Stimulated activated CD8-positive, alpha-beta memory T cell treated with anti-CD3 and anti-CD28 coated beads, Interleukin-4, amount 100 ng/mL, for 1 hour (primary cell): ENCODE results near the gene DNAJC22.
"Not testable (repeated sequence)": the region's sequence is repeated elsewhere in the genome, so short reads cannot be mapped to it uniquely, and the experiment has no call there.

Source experiments
- DNase-seq, 2 donors: peaks; one replicate each; pipeline ENCODE4 v3.0.0-alpha.2; 2020; ENCODE audit warnings: low read depth in 2 of 2, low spot score in 1 of 2

The DNAJC22 gene

DNA sequence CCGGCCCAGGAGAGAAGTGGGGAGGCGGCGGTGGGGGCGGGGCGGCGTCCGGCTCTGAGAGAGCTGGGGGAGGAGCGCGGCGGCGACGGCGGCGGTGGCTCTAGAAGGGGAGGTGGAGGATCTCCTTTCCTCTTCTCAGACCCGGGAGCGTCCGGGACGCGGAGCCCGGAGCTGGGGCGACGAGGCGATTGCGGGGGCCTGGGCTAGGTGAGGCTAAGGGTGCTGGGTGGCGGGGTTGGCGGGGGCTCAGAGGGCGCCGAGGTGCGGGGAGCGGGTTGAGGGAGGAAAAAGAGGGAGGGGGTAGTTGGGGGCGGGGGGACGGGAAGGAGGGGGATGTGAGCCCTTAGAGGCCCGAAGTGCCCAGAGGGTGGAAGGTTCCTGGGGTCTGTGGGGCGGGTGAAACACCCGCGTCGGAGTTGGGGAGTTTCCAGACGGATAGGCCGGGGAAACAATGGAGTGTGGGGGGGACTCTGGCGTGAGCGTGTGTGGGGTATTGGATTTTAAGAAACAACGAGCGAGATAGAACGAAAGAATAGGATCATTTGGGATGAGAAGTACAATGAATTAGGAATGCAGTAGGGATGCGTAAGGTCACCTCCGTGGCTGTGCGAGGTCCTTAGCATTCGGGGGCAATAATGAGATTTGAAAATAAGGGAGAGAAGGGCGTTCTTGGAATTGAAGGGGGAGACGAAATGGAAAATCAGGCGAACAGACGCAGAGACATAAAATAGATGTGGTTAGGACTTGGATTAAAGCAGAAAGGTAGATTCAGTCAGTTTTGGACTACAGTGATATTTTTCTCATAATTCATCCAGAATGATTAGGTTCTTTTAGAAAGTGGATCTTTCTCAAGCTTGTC lies 20.9 kb downstream of the DNAJC22 start, which contains the start of gene SPATS2:
Gene SPATS2, plus strand, starts transcription at position 82 of the 859 bp plus-strand sequence. CDS start 93,551 bp downstream, outside the sequence.
- no peak for DNase-seq

DNA sequence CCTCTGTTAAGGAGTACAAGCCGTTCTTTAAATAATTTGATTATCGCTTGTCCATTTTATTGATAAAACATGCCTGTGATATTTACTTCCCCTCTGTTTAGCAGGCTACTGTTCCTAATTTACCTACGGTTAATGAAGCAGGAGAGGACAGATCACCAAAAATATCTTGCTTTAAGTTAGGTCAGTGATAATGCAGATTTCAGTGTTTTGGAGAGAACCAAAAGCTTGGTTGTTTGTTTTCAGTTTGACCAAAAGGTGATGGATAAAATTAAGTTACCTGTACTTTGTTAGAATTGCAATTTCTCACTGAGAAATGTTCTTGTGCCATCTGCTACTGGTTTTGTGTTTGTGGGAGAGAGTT lies 21.5 kb downstream of the DNAJC22 start:
- DNase-seq = no peak

DNA sequence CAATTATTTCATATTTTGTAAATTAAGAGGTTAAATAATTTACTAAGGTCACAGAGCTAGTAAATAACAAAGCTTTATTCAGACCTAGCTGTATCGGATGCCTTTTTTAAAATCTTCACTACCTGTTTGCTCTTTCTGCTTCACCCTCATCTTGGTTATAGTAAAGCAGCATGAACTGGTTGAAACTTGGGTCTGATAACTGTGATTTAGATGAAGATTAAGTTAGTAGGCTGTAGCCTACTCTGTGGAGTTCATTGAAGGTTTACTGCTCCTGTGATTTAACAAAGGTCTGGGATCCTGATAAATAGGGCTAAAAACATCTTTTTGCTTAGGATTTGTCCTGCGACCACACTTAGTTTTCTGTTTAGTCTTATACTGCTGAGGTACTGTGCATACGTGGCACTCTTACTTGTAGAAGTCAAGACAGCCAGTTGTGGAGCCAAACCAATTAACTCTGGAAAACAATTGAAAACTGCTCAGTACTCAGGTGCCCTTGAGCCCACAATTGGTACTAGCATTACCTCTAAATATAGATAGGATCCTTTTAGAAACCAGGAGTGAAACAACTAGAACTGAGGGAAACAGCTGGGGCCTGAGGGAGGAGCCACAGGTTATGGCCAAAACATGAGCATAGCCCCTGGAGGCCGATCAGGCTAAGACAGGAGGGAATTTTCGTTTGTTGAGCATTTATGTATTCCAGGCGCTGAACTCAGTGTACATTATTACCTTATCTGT lies 22.9 kb downstream of the DNAJC22 start:
- no peak for DNase-seq

DNA sequence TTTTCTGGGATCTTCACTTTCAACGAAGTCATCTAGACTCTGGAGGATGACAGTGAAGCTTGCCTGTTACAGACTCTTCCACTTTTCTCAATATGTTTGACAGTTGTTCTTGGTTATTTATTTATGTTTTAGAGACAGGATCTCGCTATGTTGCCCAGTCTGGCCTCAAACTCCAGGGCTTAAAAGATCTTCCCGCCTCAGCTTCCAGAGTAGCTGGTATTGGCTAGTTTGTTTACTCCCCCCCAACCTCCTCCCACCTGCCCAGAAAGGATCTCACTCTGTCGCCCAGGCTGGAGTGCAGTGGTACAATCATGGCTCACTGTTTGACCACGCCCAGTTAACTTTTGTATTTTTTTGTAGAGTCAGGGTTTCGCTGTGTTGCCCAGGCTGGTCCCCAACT lies 23.9 kb downstream of the DNAJC22 start:
- no peak for DNase-seq

DNA sequence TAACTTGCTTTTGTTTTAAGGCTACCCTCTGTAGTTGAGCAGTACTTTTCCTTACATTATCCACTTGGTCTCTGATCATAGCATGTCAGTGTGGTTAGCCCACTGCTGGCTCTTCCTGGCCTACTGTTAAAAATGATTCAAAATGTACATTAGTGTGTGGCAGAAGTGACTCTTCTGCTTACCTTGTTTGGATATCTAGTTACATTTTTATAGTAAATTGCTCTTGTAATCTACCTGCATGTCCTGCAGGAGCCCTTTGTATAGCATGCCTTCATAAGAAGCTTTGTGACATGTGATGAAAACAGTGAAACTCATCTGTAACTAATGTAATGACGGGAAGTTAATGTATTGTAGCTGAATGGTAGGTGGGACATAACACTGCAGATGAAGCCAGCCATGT lies 28.7 kb downstream of the DNAJC22 start:
- DNase-seq = no peak

DNA sequence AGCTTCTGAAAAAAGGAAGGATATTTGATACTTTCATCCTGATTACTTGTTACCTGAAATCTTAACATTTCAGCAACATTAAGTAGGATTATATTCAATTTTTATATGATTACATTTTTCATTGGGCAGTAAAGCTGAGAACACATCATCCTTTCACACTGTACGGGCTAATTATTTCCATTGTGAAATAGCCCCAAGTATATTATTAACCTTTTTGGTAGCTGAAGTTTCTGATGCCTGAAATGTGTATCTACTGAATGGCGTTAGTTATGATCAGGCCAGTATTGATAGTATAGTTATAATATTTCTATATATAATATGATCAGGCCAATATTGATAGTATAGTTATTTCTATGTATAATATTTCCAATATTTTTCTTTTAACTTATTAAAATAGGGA lies 30.7 kb downstream of the DNAJC22 start:
- no peak for DNase-seq

DNA sequence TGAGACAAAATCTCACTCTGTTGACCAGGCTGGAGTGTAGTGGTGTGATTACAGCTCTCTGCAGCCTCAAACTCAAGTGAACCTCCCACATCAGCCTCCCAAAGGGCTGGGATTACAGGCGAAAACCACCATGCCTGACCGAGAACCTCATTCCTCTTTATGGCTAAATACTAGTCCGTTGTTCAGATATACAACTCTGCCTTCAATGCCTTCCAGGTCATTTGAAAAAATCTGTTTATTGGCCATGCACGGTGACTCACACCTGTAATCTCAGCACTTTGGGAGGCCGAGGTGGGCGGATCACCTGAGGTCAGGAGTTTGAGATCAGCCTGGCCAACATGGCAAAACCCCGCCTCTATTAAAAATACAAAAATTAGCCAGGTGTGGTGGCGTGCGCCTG lies 33.5 kb downstream of the DNAJC22 start:
- DNase-seq = not testable (repeated sequence)

DNA sequence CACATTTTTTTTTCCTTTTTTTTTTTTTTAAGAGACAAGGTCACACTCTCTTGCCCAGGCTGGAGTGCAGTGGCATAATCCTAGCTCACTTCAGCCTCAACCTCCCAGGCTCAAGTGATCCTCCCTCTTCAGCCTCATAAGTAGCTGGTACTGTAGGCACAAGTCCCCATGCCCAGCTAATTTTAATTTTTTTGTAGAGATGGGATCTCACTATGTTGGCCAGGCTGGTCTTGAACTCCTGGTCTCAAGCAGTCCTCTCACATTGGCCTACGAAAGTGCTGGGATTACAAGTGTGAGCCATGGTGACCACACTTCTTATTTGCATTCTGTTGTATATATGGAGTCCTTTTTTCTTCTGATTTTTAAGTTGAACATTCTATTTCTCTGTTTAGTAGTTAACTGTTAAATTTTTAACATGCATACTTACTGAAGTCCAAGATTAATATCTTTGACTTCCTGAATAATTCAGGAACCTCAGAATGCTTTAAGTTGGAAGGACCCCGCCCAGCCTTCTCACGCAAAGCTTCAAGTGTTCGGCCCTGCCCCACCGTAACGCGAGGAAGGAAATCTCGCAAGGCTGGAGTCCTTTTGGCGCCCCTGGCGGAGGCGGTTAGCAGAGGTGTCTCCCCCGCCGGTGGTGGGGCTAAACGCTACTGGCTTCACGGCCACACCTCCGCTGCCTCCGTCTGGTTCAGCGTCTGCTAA lies 42.1 kb downstream of the DNAJC22 start:
- peak in 1 of 2 donors; percentile 40 for DNase-seq

DNA sequence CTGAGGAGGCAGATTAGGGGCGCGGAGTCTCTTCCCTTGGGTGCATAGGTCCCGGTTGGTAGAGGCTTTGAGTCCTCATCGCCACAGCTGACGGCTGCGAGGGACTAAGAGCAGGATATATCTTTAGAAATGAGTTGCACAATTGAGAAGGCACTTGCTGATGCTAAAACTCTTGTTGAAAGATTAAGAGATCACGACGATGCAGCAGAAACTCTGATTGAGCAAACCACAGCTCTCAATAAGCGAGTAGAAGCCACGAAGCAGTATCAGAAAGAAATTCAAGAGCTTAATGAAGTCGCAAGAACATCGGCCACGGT lies 42.7 kb downstream of the DNAJC22 start:
- DNase-seq = no peak

DNA sequence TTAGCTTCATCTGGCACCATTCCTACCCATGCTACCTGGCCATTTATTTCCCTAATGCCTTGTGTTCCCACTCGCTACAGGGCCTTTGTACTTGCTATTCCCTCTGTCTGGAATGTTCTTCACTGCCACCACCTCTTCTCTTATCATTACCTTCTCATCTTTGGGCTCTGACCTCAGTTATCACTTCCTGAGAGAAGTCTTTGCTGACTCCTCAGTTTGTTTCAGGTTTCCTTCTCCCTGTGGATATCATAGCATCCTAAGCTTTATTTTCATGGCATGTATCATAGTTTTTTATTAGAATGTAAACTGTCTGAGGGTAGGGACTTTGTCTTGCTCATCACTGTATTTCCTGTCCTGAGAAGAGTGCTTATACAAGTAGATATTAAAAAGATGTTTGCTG lies 50.3 kb downstream of the DNAJC22 start:
- no peak for DNase-seq

DNA sequence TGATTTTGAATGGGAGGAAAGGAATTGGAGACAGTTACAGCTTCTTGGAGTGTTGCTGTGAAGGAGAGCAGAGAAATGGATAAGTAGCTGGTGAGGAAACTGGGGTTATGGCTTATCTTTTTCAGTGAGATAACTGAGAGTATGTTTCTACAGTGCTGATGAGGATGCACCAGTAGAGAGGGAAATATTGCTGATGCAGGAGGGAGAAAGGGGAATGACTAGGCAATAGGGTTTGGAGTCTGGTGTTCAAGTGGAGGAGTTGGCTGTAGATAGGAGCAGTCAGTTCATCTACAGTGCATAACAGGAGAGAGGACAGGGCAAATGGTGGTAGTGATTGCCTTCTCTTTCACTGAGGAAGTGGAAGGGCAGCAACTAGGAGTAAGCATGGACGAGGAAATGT lies 53.6 kb downstream of the DNAJC22 start:
- no peak for DNase-seq
